Inflammatory macrophage treated with lipopolysaccharide for 1 hour (primary cell): ENCODE data around the gene TBC1D23.
"Not testable (repeated sequence)": the region's sequence is repeated elsewhere in the genome, so short reads cannot be mapped to it uniquely, and the experiment has no call there.

Experiments used
- DNase-seq, 2 donors: peaks; one replicate each; pipeline ENCODE4 v3.0.0-alpha.2; 2020 to 2022

TBC1D23 gene

GRCh38 chr3:100257586-100257985 is 3.2 kb upstream of the TBC1D23 start:
- DNase-seq = no peak

DNA sequence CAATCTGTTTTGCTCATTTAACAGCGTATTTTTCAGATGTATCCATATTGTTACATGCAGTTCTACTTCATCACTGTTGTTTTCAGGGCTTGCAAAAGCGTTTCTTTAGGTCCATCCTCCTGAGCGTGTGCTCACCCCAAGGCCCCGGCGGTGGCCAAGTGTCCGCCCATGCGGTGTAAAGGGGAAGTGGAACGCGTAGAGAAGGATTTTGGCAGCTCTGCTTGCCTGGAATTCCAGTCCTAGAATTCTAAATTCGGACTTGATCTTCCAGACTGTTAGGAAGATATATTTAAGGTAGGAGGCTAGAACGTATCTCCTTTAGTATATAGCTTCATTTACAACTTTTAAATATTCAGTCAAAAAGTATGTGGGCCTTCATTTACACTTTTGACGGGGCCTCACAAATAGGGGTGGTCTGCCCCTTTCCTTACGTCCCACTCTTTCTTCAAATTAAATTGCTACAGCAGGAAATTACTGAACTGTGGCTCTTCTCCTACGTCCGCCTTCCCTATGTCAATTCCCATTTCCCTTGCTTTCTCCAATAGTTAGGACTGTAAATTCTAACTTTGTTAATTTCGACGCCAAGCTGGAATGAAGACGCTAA is 609 bp upstream of the TBC1D23 start:
- peak; percentile 34 to 59 for DNase-seq

DNA sequence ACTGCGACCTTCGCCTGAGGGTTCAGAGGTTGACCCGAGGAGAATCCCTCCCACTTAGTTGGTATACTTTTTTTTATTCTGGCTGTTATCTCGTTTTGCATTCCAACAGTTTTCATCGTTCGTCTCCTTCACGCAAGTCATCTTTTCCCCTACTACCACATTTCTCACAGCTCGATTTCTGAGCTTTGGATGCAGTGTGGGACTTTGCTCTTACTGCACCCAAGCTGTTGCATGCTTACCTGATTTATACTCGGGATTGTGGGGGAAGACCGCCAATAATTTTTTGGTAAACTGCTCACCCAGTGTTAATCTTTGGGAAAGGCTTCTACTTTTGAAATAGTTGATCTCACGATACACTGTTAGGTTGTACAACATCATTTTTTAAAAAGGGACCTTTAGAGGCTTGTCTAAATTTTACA is 702 bp downstream of the TBC1D23 start:
- no peak for DNase-seq

DNA sequence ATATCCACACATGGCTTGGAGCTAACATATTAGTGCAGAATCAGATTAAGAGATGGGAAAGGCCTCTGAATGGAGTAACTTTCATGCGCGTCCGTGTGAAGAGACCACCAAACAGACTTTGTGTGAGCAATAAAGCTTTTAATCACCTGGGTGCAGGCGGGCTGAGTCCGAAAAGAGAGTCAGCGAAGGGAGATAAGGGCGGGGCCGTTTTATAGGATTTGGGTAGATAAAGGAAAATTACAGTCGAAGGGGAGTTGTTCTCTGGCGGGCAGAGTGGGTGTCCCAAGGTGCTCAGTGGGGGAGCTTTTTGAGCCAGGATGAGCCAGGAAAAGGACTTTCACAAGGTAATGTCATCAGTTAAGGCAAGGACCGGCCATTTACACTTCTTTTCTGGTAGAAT is 2.1 kb downstream of the TBC1D23 start:
- not testable (repeated sequence) for DNase-seq

GRCh38 chr3:100263583-100263982 is 2.8 kb downstream of the TBC1D23 start:
- DNase-seq = no peak

DNA sequence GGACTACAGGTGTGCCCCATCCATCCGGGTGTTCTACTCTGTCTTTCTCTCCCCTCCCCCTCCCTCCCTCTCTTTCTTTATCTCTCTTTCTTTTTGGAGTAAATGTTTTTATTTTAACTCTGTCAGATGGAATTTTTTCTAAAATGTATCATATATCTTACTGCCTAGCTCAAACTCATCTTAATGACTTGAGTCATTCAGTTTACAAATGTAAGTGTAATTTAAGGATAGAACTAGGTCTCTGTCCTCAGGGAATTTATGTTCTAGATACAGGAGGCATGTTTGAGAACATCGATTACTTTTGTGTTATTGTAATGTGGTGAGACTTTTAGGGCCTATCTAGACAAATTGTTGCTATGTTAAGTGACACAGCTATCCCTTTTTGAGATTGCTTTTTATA is 3.5 kb downstream of the TBC1D23 start:
- DNase-seq = no peak

DNA sequence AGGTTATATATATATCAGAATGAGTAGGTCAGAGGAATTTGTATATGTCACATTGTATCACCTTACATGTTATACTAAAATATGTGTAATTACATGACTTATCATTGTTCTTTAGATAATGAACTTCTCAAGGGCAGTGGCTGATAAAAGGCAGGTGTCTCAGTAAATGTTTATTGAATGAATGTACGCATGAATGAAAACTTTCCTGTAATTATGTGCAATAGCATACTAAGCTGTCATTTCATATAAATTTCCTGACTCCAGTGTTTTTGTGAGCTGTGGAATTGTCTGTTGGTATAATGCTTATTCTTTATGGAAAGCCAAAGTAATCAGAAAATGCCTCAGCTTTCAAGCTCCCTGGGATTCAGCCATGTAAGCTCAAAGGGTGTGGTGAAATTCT is 4.2 kb downstream of the TBC1D23 start:
- DNase-seq = no peak

DNA sequence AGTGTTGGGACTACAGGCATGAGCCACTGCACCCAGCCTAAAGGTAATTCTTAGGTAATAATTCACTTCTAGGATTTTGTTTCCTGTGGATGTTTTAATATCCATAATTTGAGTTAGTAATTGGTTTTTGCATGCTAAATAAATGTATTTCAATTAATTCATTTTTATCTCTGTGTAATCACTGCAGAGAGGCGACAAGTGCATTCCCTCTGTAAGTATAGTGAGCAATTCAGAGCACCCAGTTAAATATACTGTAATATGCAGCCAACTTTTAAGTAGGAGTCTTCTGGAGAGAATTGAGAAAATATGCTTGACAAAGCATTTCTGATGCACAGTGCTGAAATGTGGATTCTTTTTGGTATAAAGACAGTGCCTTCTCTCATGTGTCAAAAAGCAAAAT is 5.7 kb downstream of the TBC1D23 start:
- DNase-seq = no peak

DNA sequence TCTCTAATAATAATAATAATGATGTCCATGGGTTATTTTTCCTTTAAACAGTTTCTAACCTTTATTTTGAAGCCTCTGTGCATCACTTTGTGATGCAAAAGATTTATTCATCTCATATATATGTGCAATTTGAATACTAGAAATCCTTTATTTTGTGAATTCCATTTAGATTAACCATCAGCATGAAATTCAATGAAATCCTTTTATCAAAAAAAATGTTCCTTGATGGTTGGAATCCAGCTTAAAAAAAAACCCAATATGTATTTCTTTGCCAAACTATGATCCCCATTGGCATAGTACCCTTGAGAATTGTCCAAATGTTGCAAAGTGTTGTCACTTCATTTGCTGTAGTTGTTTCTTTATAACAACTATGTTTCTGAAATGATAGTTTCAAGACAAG is 7.4 kb downstream of the TBC1D23 start:
- DNase-seq = no peak

DNA sequence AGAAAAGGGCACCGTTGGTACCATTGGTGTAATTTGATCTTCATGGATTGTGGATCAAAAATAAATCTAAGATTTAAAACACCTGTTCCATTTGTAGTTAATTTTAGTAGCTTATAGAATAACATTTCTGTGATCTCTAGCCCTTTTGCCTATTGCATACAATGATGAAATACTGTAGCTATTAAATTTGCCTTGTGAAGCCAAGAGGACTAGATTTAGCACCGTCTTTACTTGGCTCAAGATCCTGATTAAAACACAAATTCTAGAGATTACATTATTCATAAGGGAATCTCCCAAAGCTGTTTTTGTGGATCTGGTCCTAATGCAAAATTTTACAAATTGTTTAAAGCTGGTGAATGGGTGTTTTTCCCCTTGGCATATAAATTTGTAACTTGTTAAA is 8.2 kb downstream of the TBC1D23 start:
- no peak for DNase-seq

- no peak for DNase-seq
Measured at GRCh38 chr3:100269410-100270214, 8.8 kb downstream of the TBC1D23 start.

DNA sequence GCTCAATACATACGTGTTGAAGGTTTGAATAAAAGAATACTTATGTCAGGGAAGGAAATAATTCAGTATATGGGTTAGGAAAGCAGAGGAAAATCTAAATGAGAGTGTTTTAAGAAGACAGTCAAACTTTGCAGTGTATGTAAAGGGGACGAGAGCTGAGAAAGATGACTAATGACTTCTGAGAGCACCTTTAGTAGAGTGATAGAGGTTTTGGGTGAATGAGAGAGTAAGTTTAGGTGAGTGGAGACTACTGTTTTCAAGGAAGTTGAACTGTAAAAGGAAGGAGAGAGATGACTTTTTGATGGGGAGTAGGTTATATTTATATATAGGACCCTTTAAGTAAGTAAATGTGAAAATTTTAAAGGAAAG is 9.4 kb downstream of the TBC1D23 start:
- no peak for DNase-seq

- no peak for DNase-seq
Measured at GRCh38 chr3:100271522-100271921, 10.7 kb downstream of the TBC1D23 start.

- DNase-seq = not testable (repeated sequence)
Measured at GRCh38 chr3:100272797-100273611, 12.2 kb downstream of the TBC1D23 start.

DNA sequence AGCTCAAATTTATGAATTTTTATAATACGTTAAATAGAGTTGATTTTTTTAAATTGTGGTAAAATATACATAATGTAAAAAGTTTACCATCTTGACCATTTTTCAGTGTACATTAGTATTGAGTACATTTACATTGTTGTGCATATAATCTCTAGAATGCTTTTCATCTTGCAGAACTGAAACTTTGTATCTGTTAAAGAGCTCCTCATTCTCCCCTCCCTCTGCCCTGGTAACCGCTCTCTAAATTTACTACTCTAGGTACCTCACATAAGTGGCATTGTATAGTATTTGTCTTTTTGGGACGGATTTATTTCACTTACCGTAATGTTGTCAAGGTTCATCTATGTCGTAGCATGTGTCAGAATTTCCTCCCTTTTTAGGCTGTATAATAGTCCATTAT is 13.6 kb downstream of the TBC1D23 start:
- no peak for DNase-seq

DNA sequence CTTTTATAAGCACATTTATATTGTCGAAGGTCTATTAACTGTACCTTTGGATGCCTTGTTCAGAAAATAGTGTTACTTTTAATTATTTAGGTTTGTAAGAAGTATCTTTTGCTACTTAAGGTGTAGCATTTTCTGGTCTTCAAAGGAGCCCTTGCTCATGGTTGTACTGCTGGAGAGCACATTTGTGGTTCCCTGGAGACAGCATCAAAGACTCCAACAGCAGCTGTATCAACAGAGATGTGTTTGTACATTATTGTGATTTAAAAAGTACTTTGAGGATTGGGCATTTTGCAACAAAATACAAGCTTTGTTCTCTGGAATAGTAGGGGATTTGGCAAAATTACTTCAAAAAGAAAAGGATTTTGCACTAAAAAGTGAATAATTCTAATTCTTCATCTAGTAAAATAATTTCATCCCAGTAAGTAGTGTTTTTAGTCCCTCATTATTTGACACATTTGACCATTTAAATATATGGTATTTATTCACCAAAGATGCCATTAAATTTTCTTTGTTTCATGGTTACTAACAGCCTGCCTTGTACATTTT is 16.5 kb downstream of the TBC1D23 start:
- DNase-seq = no peak

DNA sequence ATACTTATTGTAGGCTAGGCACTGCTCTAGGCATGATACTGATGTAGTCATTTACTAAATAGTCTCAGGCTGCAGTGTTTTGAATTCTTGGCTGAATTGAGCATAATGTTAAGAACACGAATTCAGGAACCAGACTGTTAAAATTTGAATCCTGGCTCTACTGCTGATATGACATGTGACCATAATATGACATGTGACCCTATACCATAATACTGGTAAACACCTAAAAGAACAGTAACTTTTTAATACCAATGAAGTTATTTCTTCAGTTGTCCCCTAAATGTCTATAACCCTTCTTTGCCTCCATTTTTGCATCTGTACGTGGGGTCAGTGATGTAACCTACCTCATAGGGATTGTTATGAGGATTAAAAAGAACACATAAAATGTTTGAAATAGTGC is 18.1 kb downstream of the TBC1D23 start:
- no peak for DNase-seq

- no peak for DNase-seq
Measured at GRCh38 chr3:100288288-100288894, 27.6 kb downstream of the TBC1D23 start.

DNA sequence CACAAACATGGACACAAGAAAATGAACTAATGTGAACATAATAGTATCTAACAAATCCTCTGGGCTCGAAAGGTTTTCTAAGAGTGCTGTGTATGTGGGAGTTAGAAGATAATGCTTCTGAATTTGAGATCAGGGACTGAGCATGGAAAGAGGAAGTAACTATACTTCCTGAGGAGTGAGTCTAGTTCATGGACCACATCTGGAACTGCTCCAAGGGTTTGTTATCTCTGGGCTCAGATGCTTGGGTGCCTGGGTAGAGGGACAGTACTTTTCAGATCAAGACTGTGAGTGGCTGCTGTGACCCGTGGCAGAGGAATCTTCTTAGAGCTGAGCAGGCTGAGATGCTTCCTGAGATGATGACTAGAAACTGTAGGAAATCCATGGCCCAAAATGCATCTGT is 28.5 kb downstream of the TBC1D23 start:
- peak; percentile 10 to 22 for DNase-seq

DNA sequence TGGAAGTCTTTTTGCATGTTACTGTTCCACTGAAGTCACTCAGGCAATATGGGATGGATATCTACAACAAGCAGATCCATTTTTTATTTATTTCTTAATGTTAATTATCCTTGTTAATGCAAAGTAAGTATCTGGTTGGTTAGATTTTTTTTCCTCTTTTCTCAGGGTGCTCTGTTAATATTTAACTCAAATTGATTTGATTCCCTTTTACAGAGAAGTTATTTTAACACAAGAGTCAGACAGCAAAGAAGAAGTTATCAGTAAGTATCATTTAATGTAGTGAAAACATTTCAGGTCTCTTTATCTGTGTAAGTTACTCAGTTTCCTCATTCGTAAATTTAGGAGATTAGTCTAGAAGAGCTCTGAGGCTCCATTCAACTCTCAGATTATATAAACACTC is 34.3 kb downstream of the TBC1D23 start:
- no peak for DNase-seq

DNA sequence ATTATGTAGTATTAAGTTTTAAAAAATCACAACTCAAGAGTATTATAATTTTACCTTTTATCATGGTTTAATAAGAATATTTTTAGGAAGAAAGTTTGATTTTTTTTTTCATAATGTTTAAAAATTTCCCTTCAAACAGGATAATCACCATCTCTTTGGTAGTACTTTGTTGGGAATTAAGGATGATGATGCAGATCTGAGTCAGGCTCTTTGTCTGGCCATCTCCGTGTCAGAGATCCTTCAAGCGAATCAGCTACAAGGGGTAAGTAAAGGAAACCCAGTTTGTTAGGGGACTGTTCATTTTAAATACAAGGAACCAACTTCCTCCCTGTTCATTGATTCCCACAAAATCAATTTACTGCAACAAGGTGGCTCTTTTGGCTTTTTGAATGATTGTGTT is 37.0 kb downstream of the TBC1D23 start:
- DNase-seq = no peak

DNA sequence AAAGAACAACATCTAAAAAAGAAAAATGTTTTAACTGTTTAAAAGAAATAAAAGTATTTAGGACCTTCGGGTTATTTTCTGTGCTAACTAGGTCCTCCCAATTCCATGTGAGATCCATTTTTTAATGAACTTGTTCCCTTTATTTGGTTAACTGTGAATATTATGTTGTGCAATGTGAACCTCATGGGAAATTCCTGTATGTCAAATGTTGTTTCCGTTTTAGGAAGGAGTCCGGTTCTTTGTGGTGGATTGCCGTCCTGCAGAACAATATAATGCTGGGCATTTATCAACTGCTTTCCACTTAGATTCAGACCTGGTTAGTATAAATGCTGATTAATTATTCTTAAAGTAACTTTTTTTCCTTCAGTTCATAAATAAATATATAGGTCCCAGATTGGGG is 38.2 kb downstream of the TBC1D23 start:
- peak; percentile 78 to 85 for DNase-seq

GRCh38 chr3:100306695-100307094 is 45.9 kb downstream of the TBC1D23 start:
- DNase-seq = no peak
